ENCODE results near the gene ADARB2. TPM values are rescaled to one million over a fixed set of nuclear protein-coding genes. Genes with fewer than 3 reads are reported as not detected.

The ADARB2 gene
- total RNA-seq, 4 donors from 2014 or later = 2.0 to 9.9 (median 5.1) TPM

- TF ChIP-seq POLR2A (IDR thresholded peaks at IDR 0.05) (no peak), CTCF (IDR thresholded peaks at IDR 0.05) (no peak)
- Histone ChIP-seq H3K9me3 (no peaks in the 10 kb centered on the region), H3K36me3 (no peaks in the 10 kb centered on the region), H3K4me1 (no peaks in the 10 kb centered on the region), H3K27ac (no peak overlapping the region), H3K27me3 (no peaks in the 10 kb centered on the region), H3K4me3 (no peak overlapping the region)
- peak in 1 of 3 donors; percentile 11 for DNase-seq
These were observed 201.0 kb downstream of the ADARB2 start for GRCh38 chr10:1536341-1536740.

GRCh38 chr10:1535301-1535965, 201.9 kb downstream of the ADARB2 start:
- Histone ChIP-seq H3K27me3 (no peaks in the 10 kb centered on the region), H3K9me3 (no peaks in the 10 kb centered on the region), H3K4me1 (no peaks in the 10 kb centered on the region), H3K36me3 (no peaks in the 10 kb centered on the region), H3K27ac (no peak overlapping the region), H3K4me3 (no peak overlapping the region)
- TF ChIP-seq POLR2A (IDR thresholded peaks at IDR 0.05) (no peak), CTCF (IDR thresholded peaks at IDR 0.05) (no peak)
- DNase-seq = peak in 1 of 3 donors; percentile 23

- DNase-seq = no peak
- Histone ChIP-seq H3K4me3 (no peak overlapping the region), H3K36me3 (no peaks in the 10 kb centered on the region), H3K4me1 (no peaks in the 10 kb centered on the region), H3K9me3 (no peaks in the 10 kb centered on the region), H3K27ac (no peak overlapping the region), H3K27me3 (no peaks in the 10 kb centered on the region)
- TF ChIP-seq CTCF (IDR thresholded peaks at IDR 0.05) (no peak), POLR2A (IDR thresholded peaks at IDR 0.05) (no peak)
These were observed 202.5 kb downstream of the ADARB2 start for GRCh38 chr10:1534820-1535219.

GRCh38 chr10:1532636-1533035, 204.7 kb downstream of the ADARB2 start:
- Histone ChIP-seq H3K27ac (no peak overlapping the region), H3K4me1 (no peaks in the 10 kb centered on the region), H3K9me3 (no peaks in the 10 kb centered on the region), H3K36me3 (no peaks in the 10 kb centered on the region), H3K27me3 (no peaks in the 10 kb centered on the region), H3K4me3 (no peak overlapping the region)
- no peak for DNase-seq
- TF ChIP-seq POLR2A (IDR thresholded peaks at IDR 0.05) = no peak
- TF ChIP-seq CTCF (IDR thresholded peaks at IDR 0.05) = no peak

GRCh38 chr10:1531883-1532597, 205.3 kb downstream of the ADARB2 start:
- Histone ChIP-seq H3K27ac (no peak overlapping the region), H3K27me3 (no peaks in the 10 kb centered on the region), H3K4me3 (no peak overlapping the region), H3K36me3 (no peaks in the 10 kb centered on the region), H3K4me1 (no peaks in the 10 kb centered on the region), H3K9me3 (no peaks in the 10 kb centered on the region)
- DNase-seq = no peak
- TF ChIP-seq CTCF (IDR thresholded peaks at IDR 0.05) (no peak), POLR2A (IDR thresholded peaks at IDR 0.05) (no peak)

Measured in Peyer's patch (tissue), 4 donors.